ENCODE results near the gene CFAP57. TPM values are rescaled to one million over a fixed set of nuclear protein-coding genes. Genes with fewer than 3 reads are reported as not detected.

Gene CFAP57
- 0.77 and 0.86 TPM in 2 replicates for total RNA-seq
- long read RNA-seq, partial matches to known transcripts: 2 of 4 reads
- long read RNA-seq, other reads (novel, unspliced or antisense): 2 of 4 reads

DNA sequence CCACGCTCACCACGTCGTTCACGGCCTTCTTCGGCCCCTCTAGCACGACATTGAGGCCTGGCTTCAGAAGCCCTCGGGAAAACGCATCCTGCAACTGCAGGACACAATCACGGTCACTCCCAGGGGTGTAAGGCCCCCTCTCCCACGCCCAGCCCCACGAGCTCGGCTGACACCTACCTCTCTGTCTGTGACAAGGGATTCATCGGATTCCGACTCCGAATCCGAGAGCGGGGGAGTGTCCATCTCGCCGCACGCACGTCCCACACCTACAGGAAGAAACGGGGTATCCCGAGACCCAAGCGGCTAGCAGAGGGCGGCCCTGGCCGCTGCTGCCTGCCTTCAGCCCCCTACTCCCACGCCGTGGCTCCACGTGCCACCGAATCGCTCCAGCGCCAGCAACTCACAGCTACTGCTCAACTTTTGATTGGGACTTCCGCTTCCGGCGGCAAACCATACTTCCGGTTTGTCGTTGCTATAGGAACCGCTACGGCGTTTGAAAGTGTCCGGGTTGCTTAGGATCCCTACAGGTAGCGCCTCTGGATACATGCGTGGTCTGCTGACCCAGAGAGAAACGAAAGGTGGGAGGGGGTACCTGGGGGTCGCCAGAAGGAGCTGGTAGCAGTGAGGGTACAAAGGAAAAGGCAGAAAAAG, at the start of gene CFAP57, which contains the start of gene EBNA1BP2:
Gene CFAP57 (plus strand): TSS at position 455 of the 651 bp plus-strand sequence. CDS start 424 bp downstream, outside the sequence.
Gene EBNA1BP2 (minus strand): TSS at position 415 of the 651 bp plus-strand sequence. CDS start 172 bp downstream, at position 243.
- peaks cover 17% of the 10 kb centered on the region for H3K36me3 Mint-ChIP-seq (ENCODE audit: low read depth)
- peak; percentile 83 for DNase-seq (ENCODE audit: low read depth, low spot score)
- peaks cover 20% of the 10 kb centered on the region for H3K27me3 Mint-ChIP-seq (ENCODE audit: low read depth)
- H3K4me3 Mint-ChIP-seq: peak within 1 kb of the TSS; percentile 99
- peaks cover 16% of the 10 kb centered on the region for H3K4me1 Mint-ChIP-seq
- H3K9me3 Mint-ChIP-seq: no peaks in the 10 kb centered on the region
- peak within 1 kb of the TSS; percentile 96 for H3K27ac Mint-ChIP-seq (ENCODE audit: unreplicated experiment)
- no peak for TF ChIP-seq CTCF (conservative IDR thresholded peaks at IDR 0.05)

- DNase-seq (ENCODE audit: low read depth, low spot score): no peak
- no peak overlapping the region for H3K27ac Mint-ChIP-seq (ENCODE audit: unreplicated experiment)
- H3K4me3 Mint-ChIP-seq: peak overlapping the region; percentile 80
- peaks cover 43% of the 10 kb centered on the region for H3K36me3 Mint-ChIP-seq (ENCODE audit: low read depth)
- peaks cover 36% of the 10 kb centered on the region for H3K4me1 Mint-ChIP-seq
- H3K9me3 Mint-ChIP-seq: peaks cover 8% of the 10 kb centered on the region
- no peaks in the 10 kb centered on the region for H3K27me3 Mint-ChIP-seq (ENCODE audit: low read depth)
- no peak for TF ChIP-seq CTCF (conservative IDR thresholded peaks at IDR 0.05)
Measured at GRCh38 chr1:43123031-43123430, 49.1 kb upstream of the CFAP57 start.

DNA sequence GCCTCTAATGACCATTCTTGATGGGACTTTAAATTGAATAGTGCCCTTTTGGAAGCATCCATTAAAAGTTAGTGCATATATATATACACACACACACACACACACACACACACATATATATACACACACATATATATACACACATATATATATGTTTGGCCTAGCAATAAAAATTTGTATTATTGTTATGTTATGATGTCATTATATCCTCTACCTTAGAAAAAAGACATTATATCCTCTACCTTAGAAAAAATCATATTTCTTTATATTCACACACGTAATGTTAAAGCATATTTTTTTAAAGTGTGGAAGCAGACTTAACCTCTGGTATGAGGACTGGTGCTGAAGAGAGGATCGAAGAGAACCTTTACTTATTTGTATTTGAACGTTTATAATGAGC, 43.3 kb upstream of the CFAP57 start:
- TF ChIP-seq CTCF (conservative IDR thresholded peaks at IDR 0.05): no peak
- no peak for DNase-seq (ENCODE audit: low read depth, low spot score)
- H3K27me3 Mint-ChIP-seq (ENCODE audit: low read depth): no peaks in the 10 kb centered on the region
- H3K9me3 Mint-ChIP-seq: peaks cover 7% of the 10 kb centered on the region
- H3K4me3 Mint-ChIP-seq: no peak overlapping the region
- H3K27ac Mint-ChIP-seq (ENCODE audit: unreplicated experiment): no peak overlapping the region
- H3K4me1 Mint-ChIP-seq: no peaks in the 10 kb centered on the region
- H3K36me3 Mint-ChIP-seq (ENCODE audit: low read depth): peaks cover 48% of the 10 kb centered on the region

GRCh38 chr1:43129426-43129825, 42.7 kb upstream of the CFAP57 start:
- Mint-ChIP-seq H3K27ac (ENCODE audit: unreplicated experiment) (no peak overlapping the region), H3K27me3 (ENCODE audit: low read depth) (no peaks in the 10 kb centered on the region), H3K36me3 (ENCODE audit: low read depth) (peaks cover 49% of the 10 kb centered on the region), H3K4me3 (no peak overlapping the region), H3K9me3 (peaks cover 11% of the 10 kb centered on the region), H3K4me1 (no peaks in the 10 kb centered on the region)
- TF ChIP-seq CTCF (conservative IDR thresholded peaks at IDR 0.05): no peak
- no peak for DNase-seq (ENCODE audit: low read depth, low spot score)

DNA sequence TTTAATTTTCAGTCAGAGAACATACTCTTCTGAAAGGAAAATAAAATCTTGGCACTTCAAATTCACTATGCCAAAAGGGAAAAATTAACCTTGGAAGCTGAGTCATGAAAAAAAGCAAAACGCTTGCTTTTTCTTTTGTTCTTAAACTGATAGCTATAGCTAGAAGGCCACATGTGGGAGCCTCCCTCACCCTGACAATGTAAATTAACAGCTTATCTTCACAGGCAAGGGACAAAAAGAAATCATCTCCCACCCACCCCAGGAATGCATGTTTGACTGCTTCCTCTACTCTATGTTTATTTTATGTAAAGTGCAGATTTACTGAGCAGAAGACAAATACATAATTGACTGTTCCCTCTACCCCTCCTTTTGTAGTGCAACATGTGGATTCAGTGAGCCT, 38.1 kb upstream of the CFAP57 start:
- Mint-ChIP-seq H3K27me3 (ENCODE audit: low read depth) (no peaks in the 10 kb centered on the region), H3K4me3 (no peak overlapping the region), H3K4me1 (no peaks in the 10 kb centered on the region), H3K27ac (ENCODE audit: unreplicated experiment) (no peak overlapping the region), H3K9me3 (peaks cover 15% of the 10 kb centered on the region), H3K36me3 (ENCODE audit: low read depth) (peaks cover 54% of the 10 kb centered on the region)
- no peak for DNase-seq (ENCODE audit: low read depth, low spot score)
- no peak for TF ChIP-seq CTCF (conservative IDR thresholded peaks at IDR 0.05)

Data from neural crest cell (in vitro differentiated cells).